Liver (tissue), 3 donors: ENCODE measurements around the gene ZBTB18.
A peak's percentile ranks its signal among the peaks of the same experiment; 100 is the strongest.

Source experiments
- HNF4G ChIP-seq: IDR thresholded peaks from 2 replicates; pipeline ENCODE4 v1.6.1; 2016; ENCODE audit warnings: antibody characterized with exemption
- JUND ChIP-seq, 2 donors: IDR thresholded peaks; 2 replicates each; pipeline ENCODE4 v1.6.1; 2016; ENCODE audit warnings: antibody characterized with exemption in 2 of 2
- RAD21 ChIP-seq, 2 donors: IDR thresholded peaks; 2 replicates each; pipeline ENCODE4 v1.6.1; 2016; ENCODE audit warnings: antibody characterized with exemption in 2 of 2, mild to moderate bottlenecking in 2 of 2
- YY1 ChIP-seq: IDR thresholded peaks from 2 replicates; pipeline ENCODE4 v1.6.1; 2016; ENCODE audit warnings: antibody characterized with exemption, mild to moderate bottlenecking
- TF ChIP-seq, protein P1 (sequence below): fragments of 150-350 bp; IDR thresholded peaks from 2 replicates; pipeline ENCODE4 v1.5.1; 2017; ENCODE audit warnings: improper control_type of control experiment, low read depth, low read length; ENCODE audit not compliant: missing input control
- TF ChIP-seq, protein P2 (sequence below): IDR thresholded peaks from 2 replicates; pipeline ENCODE4 v1.6.1; 2016; ENCODE audit warnings: antibody characterized with exemption
- donor health status: healthy.
- donor health status: healthy.

DNA sequence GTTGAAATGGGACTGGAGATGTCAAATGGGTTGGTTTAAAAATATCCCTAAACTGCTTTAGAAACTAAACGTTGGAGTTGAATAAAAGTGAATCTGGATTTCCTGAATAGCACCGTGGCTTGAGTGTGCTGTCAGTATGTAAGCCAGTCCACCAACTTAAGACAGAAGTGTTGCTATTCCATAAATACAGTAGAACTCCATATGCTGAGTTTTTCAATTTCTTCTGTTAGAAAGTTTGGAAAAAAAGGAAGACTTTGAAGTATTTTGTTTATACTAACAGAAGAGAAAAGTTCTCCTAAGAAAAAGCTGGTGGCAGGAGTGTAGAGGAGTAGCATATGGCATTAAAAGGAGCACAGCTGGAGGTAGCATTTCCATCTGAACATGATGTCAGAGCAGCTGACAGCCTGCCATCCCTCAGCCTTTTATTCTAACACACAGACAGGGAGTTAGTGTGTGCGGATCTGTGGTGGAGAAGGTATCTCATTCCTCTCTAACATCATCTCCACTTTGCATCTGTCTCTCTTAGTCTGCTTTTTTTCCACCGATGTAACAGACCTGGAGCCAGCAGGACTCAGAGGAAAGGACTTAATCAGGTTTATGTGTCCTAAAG is at the start of gene ZBTB18:
- TF ChIP-seq RAD21 (IDR thresholded peaks at IDR 0.05): peak in 1 of 2 donors; percentile 20
- TF ChIP-seq, protein P1, sequence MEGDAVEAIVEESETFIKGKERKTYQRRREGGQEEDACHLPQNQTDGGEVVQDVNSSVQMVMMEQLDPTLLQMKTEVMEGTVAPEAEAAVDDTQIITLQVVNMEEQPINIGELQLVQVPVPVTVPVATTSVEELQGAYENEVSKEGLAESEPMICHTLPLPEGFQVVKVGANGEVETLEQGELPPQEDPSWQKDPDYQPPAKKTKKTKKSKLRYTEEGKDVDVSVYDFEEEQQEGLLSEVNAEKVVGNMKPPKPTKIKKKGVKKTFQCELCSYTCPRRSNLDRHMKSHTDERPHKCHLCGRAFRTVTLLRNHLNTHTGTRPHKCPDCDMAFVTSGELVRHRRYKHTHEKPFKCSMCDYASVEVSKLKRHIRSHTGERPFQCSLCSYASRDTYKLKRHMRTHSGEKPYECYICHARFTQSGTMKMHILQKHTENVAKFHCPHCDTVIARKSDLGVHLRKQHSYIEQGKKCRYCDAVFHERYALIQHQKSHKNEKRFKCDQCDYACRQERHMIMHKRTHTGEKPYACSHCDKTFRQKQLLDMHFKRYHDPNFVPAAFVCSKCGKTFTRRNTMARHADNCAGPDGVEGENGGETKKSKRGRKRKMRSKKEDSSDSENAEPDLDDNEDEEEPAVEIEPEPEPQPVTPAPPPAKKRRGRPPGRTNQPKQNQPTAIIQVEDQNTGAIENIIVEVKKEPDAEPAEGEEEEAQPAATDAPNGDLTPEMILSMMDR: no peak
- TF ChIP-seq HNF4G: no peak
- TF ChIP-seq YY1: no peak
- TF ChIP-seq JUND (IDR thresholded peaks at IDR 0.05): no peak
- TF ChIP-seq, protein P2, sequence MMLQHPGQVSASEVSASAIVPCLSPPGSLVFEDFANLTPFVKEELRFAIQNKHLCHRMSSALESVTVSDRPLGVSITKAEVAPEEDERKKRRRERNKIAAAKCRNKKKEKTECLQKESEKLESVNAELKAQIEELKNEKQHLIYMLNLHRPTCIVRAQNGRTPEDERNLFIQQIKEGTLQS: no peak
